Activated gamma-delta T cell treated with anti-CD3 and anti-CD28 coated beads, Interleukin-2, amount 50 U/mL, for 16 hours (primary cell): Measurements from ENCODE around the gene CYP24A1.

ENCODE experiments used
- DNase-seq: peaks from one replicate; pipeline ENCODE4 v3.0.0-alpha.2; 2020; ENCODE audit warnings: low read depth

The CYP24A1 gene

DNA sequence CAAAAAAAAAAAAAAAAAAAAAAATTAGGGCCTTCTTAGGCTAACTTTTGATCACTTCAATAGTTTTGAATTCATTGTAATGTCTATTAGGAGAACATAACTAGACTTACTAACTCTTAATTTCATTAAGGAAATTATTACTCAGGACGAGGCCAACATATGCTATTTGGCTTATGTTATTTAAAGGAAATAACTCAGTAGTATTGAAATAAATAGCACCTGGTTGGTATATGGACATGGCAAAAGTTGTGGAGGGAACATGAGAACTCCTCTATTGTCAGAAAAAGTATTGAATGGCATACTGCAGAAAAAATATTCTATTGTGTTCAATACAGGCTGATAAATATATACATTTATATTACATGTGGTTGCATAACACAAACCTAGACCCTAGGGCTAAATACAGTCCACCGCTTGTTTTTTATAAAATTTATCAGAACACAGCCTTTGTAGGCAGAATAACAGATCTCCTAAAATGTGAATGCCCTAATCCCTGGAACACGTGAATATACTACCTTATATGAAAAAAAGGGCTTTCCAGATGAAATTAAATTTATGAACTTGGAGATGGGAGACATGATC is 18.0 kb downstream of the CYP24A1 start:
- DNase-seq = no peak

DNA sequence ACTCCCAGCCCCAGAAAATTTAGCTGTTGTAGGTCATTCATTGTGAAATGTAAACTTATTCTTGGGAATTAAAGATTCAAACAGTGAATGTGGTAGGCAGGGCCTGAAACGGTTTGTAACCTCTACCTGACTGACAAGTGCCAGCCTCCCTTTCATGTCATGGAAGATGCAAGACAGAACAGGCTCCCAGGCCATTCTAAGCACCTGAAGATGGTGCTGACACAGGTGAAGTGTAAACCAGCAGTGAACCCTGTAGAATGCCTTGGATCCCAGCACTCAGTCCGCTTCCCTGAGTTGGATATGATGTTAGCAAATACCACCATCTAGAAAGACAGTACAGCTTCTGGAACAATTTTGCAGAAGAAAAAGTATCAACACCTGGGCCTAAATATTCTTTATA is 19.3 kb downstream of the CYP24A1 start:
- DNase-seq = no peak

DNA sequence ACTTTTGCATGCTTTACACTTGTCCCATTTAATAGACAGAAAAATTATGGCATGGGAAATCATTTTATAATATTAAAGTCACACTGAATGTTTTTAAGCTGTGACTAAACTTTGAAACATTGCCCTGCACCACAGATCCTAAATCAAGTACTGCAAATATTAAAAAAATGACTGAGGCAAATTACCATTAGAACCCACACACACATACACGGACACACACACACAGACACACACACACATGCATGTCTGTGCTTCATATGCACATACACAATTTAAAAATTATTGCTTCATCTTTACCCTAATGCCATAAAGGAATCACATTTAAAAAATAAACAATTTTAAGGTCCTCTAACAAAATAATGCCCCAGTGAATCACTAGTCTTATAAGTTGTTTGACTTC is 19.9 kb downstream of the CYP24A1 start:
- no peak for DNase-seq

DNA sequence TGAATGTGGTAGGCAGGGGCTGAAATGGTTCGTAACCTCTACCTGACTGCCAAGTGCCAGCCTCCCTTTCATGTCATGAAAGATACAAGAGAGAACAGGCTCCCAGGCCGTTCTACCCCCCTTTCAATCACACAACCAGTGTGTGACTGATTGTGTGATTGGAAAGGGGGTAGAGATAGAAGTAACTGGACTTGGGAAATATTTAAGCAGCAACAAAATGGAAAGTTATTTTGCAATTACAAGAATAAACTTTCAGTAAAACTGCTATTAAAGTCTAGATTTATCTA is 20.8 kb downstream of the CYP24A1 start:
- DNase-seq = no peak

DNA sequence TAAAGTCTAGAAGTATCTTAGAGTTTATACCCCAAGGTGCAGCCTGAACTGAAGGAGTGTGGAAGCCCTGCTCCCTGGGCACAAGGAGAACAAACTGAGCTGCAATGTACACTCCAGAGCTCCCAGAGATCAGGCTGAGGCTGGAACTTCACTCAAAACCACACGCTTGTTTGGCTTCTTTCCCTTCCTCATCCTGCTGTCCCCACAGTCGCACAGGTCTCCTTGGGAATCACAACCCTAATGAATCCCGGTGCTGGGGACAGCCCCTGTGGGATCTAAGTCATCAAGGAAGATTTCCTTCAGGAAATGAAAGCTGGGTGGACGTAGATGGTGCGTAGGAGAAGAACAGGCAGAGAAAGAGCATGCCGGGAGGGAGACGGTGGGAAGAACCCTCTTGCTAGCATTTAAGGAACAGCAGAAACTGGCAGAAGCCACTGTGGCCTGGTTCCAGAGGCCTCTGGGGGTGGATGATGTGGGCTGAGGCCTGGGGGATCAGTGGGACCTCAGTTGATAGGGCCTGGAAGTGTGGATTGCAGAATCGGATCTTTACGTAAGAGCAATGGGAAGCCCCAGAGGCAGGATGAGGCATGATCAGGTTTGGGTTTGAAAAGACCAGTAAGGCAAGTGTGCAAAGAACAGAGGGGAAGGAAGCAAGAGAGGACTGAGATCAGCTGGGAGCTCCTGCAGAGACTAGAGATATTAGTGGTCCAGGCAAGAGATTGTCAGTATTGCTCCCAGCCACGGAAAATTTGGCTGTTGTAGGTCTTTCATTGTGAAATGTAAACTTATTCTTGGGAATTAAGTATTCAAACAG is 21.4 kb downstream of the CYP24A1 start:
- no peak for DNase-seq

DNA sequence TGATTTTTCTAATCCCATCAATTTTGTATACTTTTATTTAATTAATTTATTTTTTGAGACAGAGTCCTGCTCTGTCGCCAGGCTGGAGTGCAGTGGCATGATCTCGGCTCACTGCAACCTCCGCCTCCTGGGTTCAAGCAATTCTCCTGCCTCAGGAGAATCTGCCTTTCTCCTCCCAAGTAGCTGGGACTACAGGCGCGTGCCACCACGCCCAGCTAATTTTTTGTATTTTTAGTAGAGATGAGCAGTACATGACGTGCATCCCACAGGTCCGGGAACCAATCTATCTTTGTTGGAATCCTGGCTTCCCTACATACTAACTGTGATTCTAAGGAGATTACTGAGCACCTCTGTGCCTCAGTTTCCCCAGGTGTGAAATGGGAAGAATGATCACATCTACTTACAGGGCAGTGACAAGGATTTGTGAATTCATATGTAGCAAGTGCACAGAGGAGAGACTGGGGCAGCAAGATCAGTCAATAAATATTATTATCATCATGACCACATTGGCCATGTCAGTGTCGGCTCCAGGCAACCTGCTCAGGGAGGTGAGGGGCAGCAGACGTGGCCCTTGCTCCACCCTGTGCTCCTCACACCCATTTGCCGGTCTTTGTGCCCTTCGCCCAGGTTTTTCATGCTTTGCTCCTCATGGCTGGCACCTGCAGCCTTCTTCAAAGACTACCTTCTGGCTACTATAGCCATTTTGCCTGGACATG is 22.1 kb downstream of the CYP24A1 start:
- no peak for DNase-seq

DNA sequence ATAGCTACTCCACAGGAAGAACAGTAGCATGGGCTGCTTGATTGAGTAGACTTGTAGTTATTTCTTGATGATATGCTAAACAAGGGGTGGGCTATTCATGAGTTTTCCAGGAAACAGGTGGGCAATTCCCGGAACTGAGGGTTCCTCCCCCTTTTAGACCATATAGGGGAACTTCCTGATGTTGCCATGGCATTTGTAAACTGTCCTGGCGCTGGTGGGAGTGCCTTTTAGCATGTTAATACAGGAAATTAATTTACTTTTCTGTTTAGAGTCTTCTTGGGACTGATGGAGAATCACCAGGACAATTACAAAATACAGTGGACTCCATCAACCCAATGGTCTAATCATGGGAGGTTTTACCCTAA is 22.7 kb downstream of the CYP24A1 start:
- DNase-seq = no peak

DNA sequence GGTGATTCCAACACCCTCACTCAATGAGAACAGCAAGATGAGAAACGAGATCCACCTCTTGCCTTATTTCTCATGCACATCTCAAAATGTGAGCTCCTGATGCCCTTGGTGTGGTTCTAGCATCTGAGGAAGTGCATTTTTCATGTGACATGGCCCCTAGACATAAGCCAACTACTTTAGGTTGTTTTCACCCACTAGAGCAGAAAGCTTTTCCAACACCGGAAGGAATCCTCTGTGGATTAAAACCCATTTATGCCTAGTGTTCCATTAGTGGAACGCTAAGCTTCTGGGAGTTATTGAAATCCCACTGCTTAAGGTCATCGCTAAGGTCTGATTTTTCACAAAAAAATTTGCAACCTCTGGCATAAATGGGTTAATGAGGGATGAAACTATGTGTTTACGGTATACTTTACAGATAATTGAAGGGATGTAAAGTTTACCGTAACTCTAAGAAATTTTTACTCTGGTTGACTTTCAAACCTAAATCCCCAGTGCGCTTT is 24.0 kb downstream of the CYP24A1 start:
- DNase-seq = no peak

DNA sequence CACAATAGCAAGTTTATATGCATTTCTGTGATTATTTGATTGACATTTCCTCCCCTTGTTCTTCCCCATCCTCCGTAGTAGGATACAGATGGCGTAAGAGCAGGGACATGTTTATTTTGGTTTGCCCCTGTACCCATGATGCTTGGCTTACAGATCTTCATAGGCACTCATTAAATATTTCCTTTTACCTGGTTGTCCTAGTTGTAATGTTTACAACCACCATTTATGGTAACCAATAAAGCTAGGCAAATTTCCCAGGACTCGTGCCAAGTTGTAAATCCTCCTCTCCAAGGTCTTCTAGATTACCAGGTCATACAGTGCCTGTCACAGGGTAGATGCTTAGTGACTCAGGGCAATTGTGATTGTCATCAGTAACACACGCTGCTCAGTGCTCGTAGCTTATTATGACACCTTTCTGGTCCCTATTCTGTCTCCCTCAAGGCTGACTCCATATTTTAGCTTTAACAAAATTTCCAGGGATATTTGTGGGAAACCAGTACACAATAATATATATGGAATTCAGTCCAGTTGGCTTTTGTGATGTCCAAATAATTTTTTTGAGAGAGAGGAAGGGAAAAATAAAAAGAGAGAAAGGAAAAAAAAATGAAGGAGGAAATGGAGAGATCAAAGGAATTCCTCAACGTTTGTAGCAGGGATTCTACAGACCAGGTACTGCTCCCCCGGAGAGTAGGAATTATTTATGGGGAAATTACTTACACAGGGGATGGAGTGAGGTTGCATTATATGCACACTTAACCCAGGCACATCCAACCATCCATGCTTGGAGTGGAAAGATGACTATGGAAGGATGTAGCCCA is 24.6 kb downstream of the CYP24A1 start:
- DNase-seq = no peak

DNA sequence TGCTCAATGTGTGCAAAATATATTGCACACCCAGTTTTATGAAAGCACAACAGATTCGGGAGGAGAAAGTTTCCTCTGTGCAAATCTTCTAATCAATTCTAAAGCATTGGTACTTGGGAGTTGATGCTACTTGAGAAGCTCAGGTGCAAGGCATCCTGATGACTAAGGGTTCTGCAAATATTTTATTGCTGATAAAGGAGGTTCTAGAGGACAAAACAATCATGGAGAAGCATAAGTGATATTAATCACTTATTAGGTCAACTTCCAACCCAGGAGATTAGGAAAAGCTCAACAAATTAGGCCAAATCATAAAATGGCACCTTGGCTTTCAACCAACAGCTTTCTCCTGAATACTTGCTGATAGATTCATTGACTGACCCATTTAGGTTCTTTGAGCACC is 27.1 kb downstream of the CYP24A1 start:
- DNase-seq = no peak

DNA sequence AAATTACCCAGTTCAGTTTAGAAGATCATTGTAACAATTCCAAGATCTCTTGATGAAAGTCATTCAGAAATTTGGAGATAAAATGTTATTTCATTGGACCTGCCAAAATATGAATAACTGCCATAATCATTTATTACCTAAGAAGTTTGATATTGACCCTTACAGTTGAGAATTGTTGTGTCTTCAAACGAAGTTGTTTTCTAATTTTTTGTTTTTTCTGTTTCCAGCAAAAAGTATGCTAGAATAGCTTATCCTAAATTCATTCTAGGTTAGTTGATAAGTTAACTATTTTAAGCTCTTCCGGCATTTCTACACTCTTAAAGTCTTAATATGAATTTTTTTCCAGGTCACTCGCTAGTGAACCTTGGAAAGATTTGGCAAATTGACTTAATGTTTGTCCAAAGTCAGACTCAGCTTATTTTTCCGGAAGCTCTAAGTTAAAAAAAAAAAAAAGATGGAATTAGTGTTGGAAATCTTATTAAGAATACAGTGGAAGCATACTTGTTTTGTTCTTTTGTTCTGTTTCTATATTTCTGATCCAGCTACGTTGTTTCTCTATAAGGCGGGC is 28.9 kb downstream of the CYP24A1 start:
- DNase-seq = no peak

DNA sequence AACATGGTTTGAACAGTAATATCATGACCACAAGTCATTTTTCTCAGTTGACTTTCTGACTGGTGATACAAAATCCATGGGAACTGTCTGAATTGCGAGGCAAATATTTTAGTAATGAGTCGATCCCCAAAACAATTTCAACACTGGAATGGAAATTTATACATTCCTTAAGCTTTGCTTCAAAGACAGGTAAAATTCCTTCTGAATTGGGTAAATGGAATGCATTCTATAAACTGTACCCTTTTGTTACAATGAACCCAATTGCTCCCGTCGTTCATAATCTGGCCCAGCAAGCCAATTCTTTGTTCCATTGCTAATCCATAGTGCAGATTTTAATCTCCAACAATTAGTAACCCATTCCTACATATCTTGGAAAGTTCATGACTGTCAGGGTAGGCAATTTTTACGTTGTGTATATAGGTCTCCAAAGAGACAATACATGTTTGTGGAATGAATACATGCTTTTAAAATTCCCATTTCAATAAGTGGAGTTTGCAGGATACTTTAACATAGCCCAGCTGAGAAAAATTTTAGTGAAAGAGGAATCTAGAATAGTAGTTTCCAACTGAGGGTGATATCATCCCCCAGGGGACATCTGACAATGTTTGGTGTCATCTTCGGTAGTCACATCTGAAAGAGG is 32.7 kb downstream of the CYP24A1 start:
- DNase-seq = no peak

DNA sequence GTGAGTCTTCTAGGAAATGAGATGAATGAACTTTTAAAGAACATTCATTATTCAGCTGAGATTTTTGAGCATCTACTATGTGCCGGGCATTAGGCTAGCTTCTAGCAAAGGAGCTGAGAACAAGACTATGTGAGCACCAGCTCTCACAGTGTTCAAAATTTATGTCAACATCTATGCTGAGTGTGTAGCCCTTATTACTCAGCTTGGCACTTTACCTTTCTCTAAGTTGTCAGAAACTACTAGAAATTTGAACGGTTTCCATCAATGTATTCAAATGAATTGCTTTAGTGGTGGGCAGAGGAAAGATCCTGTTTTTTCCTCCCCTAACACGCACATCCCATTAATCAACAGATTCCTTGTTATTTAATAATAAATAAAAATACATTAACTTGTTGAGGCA is 33.3 kb downstream of the CYP24A1 start:
- DNase-seq = no peak

DNA sequence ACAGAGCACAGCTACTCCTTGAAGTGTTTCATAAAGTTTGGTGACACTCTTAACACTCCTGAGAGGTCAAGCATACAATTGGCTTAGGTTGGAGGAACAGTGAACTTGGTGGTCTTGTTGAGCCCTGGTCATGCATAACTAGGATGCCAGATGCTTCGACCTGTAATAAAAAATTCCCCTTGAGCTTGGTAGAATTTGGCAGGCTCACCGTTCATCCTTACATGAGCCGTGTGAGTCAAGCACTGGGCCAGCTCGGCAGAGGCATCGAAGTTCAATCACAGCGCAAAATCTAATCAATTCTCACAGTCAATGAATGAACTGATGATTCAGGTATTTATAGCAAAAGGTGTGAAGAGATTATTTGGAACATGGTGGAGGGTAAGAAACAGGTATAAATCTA is 33.7 kb downstream of the CYP24A1 start:
- no peak for DNase-seq

DNA sequence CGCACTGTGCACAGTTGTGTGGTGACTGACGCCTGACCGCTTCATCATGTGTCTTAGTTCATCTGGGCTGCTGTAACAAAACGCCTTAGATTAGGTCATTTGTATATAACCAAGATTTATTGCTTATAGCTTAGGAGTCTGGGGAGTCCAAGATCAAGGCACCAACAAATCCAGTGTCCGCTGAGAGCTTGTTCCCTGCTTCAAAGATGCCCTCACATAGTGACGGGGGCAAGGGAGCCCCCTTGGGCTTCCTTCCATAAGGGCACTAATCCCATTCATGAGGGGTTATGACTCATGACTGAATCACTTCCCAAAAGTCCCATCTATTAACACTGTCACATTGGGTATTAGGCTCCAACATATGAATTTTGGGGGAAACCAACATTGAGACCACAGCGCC is 34.6 kb downstream of the CYP24A1 start:
- no peak for DNase-seq

DNA sequence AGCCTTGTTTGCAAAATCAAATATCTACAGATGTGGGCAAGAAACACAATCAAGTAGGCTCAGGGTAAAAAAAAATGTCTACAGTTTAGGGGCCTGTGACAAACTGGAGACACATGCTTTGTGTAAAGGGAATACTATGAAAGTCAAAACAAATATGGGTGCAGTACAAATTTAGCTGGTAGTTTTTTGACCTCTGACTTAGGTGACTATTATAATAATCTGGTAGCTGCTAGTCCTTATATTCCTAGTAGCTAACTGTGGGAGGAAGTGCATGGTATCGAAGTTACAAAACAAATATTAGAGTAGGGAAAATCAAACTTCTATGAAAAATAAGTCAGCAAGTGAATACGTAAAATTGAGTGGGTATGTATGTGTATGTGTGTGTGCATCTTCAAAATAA is 35.4 kb downstream of the CYP24A1 start:
- no peak for DNase-seq

DNA sequence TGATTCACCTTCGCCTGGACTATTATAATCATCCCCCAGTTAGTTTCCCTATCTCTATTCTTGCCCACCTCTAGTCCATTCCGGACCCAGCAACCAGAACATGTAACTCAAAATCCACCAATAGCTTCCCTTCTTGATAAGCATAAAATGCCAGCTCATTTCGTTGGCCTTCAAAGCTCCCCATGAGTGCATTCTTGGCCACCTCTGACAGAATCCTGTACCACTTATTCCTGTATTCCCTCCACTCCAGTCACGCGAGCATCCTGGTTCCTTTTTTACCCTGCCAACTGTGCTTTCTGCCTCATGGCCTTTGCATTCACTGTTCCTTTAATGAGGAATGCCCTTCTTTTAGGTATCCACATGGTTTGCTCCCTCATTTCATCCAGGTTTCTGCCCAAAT is 36.7 kb downstream of the CYP24A1 start:
- no peak for DNase-seq

DNA sequence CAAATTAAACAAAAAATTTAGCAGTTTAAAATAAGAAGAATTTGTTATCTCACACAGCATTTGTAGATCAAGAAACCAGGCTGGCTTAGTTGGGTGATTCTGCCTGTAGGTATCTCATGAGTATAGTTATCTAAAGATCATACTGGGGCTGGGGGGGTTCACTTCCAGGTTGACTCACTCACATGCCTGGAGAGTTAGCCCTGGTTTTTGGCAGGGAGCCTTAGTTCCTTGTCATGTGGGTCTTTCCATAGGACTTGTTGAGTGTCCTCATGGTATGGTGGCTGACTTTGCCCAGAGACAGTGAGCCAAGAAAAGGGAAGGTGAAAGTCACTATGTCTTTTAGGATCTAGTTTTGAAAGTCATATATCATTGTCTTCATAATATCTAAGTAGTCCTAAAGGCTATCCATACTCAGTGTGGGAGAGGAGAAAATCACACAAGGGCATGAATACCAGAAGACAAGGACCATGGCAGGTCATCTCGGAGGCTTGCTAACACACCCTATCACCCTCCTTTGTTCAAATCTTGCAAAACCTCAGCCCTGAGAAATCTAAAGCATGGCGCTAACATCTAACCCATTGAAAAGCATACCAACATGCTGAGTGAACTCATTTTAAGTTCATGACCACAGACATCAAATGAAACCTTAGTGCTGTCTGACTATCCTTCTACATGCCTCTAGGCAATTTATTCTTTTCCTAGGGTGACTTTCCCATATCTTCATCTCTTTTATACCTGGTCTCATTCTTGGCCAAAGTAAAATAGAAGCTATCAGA is 39.2 kb downstream of the CYP24A1 start:
- no peak for DNase-seq

DNA sequence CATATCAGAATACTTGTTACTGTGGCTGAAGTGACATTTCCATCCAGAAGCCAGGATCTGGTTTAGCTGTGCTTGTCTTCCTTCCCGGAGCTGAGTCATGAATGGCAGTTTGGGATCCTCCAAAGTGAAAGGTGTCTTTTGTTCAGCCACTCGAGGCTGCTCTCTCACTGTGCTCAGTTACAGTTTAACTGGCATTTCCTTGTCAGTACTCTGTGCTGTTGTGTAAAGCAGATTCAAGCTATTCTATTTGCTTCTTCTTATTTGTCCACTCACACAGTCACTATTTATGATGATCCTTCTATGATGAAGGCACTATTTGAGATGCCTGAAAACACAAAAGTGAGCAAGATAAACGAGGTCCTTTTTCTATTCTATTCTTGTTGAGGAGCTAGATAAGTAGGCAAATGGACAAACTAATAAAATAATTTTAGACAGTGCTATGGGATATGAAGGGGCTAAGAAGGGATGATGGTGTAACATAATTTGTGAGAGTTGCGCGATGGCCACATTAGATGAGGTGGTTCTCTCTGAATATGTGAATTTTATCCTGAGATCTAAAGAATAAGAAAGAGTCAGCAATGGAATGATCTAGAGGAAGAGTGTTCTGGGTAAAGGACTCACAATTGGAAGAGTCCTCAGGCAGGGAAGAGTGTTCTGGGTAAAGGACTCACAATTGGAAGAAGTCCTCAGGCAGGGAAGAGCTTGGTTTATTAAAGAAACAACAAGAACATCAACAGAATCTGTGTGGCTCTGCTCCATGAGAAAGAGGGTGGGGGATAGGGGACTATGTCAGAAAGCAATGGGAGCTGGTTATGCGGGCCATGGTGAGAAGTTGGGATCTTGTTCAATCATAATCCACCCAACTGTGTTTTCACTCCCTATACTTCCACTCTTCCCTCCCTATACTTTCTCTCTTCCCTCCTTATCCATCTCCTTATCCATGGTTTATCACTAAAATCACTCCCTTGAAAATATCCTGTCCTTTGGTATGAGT is 40.1 kb downstream of the CYP24A1 start:
- no peak for DNase-seq
